ENCODE data around the gene CFAP20DC. TPM values are rescaled to one million over a fixed set of nuclear protein-coding genes. Genes with fewer than 3 reads are reported as not detected.

The CFAP20DC gene
- total and polyA plus RNA-seq, 2 of the 8 experiments (the other 6 are each of a cell fraction or from before 2014, with no cell fraction given): 2.2 to 2.8 TPM

DNA sequence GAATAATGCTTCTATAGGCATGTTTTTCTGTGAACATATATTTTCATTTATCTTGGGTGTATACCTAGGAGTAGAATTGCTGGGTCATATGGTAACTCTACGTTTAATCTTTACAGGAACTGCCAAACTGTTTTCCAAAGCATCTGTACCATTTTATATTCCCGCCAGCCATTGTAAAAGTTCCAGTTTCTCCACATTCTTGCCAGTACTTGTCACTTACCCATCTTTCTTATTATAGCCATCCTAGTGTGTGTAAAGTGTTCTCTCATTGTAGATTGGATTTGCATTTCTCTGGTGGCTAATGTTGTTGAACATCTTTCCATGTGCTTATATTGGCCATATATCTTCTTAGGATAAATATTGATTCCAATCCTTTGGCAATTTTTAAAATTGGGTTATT lies 31.2 kb upstream of the CFAP20DC start:
- Histone ChIP-seq H3K23me2 (ENCODE audit: low read depth, low read length) (no peaks in the 10 kb centered on the region), H3K27ac (ENCODE audit: low read depth, low read length) (no peak overlapping the region), H3K79me1 (ENCODE audit: low read depth, low read length) (no peaks in the 10 kb centered on the region), H3K4me3 (ENCODE audit: extremely low read depth in 1 of 4, insufficient read depth in 2 of 4, low read depth in 3 of 4, low read length in 4 of 4) (no peak overlapping the region), H3K9ac (replicated peaks in 1 of 4; ENCODE audit: extremely low read depth in 1 of 4, low read depth in 3 of 4, low read length in 3 of 4) (no peak overlapping the region), H3K18ac (ENCODE audit: extremely low read depth, low read length) (no peak overlapping the region), H2BK15ac (ENCODE audit: low read length) (no peak overlapping the region), H4K5ac (ENCODE audit: insufficient read length, low read depth, low read length) (no peak overlapping the region), H3K4ac (replicated peaks; ENCODE audit: insufficient read length, low read depth, low read length) (no peak overlapping the region), H2BK120ac (replicated peaks; ENCODE audit: low read depth, low read length) (no peak overlapping the region), H2BK20ac (ENCODE audit: low read length) (no peak overlapping the region), H3K36me3 (ENCODE audit: control insufficient read depth in 2 of 4, insufficient read depth in 4 of 4, low read length in 3 of 4) (no peaks in the 10 kb centered on the region), H3K23ac (ENCODE audit: insufficient read length) (no peak overlapping the region), H3K27me3 (replicated peaks in 1 of 4; ENCODE audit: control insufficient read depth in 3 of 4, extremely low read depth in 1 of 4, insufficient read depth in 3 of 4, low read length in 3 of 4) (no peaks in the 10 kb centered on the region), H2AK5ac (ENCODE audit: low read depth, low read length) (no peak overlapping the region), H3K9me3 (ENCODE audit: insufficient read depth in 2 of 2, low read depth in 1 of 2, low read length in 1 of 2) (no peaks in the 10 kb centered on the region), H3K4me1 (replicated peaks in 1 of 4; ENCODE audit: control insufficient read depth in 3 of 4, insufficient read depth in 4 of 4, low read length in 3 of 4) (no peaks in the 10 kb centered on the region; a peak in 1 of 7 replicates), H3K56ac (replicated peaks; ENCODE audit: insufficient read length, low read depth, low read length) (no peak overlapping the region), H2AFZ (ENCODE audit: low read length) (no peak overlapping the region), H3K14ac (ENCODE audit: insufficient read length) (no peak overlapping the region), H4K8ac (ENCODE audit: extremely low read depth, insufficient read depth, low read length) (no peak overlapping the region), H4K20me1 (replicated peaks in 1 of 2; ENCODE audit: control insufficient read depth in 1 of 2, insufficient read depth in 2 of 2, low read length in 2 of 2) (no peaks in the 10 kb centered on the region), H2BK12ac (ENCODE audit: low read depth, low read length) (no peak overlapping the region), H2BK5ac (ENCODE audit: low read depth, low read length) (no peak overlapping the region), H3K79me2 (ENCODE audit: control insufficient read depth in 1 of 2, insufficient read depth in 2 of 2, low read length in 2 of 2) (no peaks in the 10 kb centered on the region), H3K4me2 (ENCODE audit: insufficient read depth in 1 of 2, low read depth in 2 of 2, low read length in 2 of 2) (no peak overlapping the region), H4K91ac (replicated peaks; ENCODE audit: insufficient read length, low read length) (no peak overlapping the region)
- CTCF ChIA-PET (ENCODE audit: partially characterized antibody): no interaction called here
- FAIRE-seq: no peak
- 96% methylated on average over 2 of the region's 2 CpGs; no CpG with 5 or more reads in 1 of the 2 experiments for WGBS, 2 experiments (ENCODE audit: extremely low coverage in 1 of 2, insufficient coverage in 1 of 2, insufficient read length in 1 of 2, insufficient replicate concordance in 2 of 2, low coverage in 1 of 2, low lambda C conversion rate in 2 of 2, missing lambda C conversion rate in 1 of 2)
- POLR2A ChIA-PET (ENCODE audit: partially characterized antibody): no interaction called here
- TF ChIP-seq SRF (IDR thresholded peaks at IDR 0.05; ENCODE audit: low read depth, low read length) (no peak), SP2 (IDR thresholded peaks at IDR 0.05; ENCODE audit: low read length) (no peak), SAP30 (IDR thresholded peaks at IDR 0.05; ENCODE audit: insufficient read depth, insufficient replicate concordance, low read length) (no peak), CTBP2 (IDR thresholded peaks at IDR 0.05; ENCODE audit: borderline replicate concordance, insufficient read depth, insufficient read length, low read length) (no peak), CBX5 (IDR thresholded peaks at IDR 0.05; ENCODE audit: low read depth, low read length) (no peak), RXRA (IDR thresholded peaks at IDR 0.05; ENCODE audit: insufficient read depth, low read depth, low read length) (no peak)
- DNase-seq (ENCODE audit: low read depth in 1 of 2, low spot score in 2 of 2): no peak

Measured in H1 (cell line).